ENCODE measurements around the gene WNT7B. TPM values are rescaled to one million over a fixed set of nuclear protein-coding genes. Genes with fewer than 3 reads are reported as not detected.
"Not testable (repeated sequence)": the region's sequence is repeated elsewhere in the genome, so short reads cannot be mapped to it uniquely, and the experiment has no call there.

Gene WNT7B
- polyA plus RNA-seq, 1 donor, result 7.5 TPM

- DNase-seq, result no peak
Observed at GRCh38 chr22:46008836-46009596, 32.1 kb upstream of the WNT7B start.

- no peak for DNase-seq
Observed at GRCh38 chr22:46008291-46008690, 31.3 kb upstream of the WNT7B start.

DNA sequence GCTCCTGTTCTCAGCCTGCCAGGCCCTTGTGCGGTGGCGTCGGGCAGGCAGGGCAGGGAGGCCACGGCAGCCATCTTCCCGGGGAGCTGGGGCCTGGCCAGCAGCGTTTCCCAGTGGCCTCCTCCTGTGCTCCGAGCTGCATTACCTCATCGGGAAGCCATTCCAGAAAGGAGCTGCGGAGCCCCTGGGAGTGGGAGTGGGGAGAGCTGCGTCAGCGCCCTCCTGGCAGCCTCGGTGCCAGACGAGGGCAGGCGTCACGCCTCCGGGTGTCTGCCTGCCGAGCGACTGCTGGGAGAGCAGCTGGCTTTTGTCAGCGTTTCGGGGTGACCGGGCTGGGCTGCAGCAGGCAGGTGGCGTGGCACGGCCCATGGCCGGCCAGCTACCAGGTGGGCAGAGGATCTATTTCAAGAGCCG is 30.9 kb upstream of the WNT7B start:
- peak; percentile 56 for DNase-seq

DNA sequence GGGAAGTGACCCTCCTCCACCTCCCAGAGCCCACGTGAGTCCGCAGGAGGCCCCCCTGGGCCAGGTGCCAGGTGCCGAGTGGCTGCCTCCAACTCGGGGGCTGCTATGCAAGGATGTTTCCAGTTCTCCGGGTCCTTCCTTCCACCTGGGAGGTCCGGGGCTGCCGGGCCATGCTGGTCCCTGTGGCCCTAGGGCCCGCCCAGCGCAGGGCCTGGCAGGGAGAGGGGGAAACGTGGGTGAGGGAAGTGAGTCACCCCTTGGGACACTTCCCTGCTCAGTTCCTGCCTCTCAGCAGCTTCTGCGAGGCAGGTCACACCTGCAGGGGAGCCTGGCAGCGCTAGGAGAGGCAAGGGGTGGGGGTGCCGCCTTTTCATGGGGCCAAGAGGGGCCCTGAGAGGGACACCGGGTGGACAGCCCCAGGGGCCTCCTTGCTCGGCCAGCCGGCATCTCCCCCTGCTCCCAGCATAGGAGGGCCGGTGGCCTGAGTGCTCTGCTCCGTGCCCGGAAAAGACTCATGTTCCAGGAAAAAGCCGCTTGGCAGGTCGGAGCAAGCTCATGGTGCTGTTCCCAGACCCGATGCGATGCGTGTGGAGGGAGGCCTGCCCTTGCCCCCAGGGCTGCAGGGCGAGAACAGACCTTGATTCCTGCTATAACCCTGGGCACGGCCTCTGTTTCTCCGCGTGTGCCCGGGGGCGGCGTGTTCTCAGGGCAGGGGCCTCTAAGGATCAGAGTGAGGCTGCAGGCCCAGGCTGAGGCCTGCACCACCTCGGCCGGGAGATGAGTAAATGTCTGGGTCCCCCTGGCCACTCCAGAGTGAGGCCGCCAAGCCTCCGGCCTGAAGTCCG is 30.3 kb upstream of the WNT7B start:
- DNase-seq, result no peak

DNA sequence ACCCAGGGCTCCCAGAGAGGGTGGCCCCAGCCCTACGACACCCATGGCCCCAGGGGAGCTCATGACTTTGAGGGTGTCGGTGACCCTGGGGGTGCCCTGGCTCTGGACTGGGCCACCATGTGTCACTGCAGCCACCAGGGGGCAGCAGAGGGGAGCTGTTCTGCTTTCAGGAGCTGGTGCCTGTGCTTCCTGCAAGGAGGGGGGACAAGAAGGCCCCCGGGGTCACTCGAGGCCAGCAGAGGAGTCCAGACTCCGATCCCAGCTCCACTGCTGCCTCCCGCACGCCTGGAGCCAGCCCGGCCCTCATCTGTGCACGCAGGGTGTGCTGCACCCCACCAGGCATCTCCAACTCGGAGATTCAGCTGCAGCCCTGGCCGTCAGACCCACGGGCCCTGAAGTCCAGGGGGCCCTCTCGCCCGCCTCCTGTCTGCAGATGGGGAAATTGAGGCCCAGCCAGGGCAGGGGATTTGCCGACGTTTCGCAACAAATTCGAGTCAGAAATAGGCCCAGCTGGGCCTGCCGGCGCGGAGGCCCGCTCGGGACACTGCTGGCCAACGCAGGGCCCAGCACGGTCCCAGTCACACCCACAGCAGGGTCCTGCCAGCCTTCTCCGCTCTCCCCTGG is 29.5 kb upstream of the WNT7B start:
- peak; percentile 84 for DNase-seq

- DNase-seq, result not testable (repeated sequence)
Observed at GRCh38 chr22:46005116-46005705, 28.2 kb upstream of the WNT7B start.

DNA sequence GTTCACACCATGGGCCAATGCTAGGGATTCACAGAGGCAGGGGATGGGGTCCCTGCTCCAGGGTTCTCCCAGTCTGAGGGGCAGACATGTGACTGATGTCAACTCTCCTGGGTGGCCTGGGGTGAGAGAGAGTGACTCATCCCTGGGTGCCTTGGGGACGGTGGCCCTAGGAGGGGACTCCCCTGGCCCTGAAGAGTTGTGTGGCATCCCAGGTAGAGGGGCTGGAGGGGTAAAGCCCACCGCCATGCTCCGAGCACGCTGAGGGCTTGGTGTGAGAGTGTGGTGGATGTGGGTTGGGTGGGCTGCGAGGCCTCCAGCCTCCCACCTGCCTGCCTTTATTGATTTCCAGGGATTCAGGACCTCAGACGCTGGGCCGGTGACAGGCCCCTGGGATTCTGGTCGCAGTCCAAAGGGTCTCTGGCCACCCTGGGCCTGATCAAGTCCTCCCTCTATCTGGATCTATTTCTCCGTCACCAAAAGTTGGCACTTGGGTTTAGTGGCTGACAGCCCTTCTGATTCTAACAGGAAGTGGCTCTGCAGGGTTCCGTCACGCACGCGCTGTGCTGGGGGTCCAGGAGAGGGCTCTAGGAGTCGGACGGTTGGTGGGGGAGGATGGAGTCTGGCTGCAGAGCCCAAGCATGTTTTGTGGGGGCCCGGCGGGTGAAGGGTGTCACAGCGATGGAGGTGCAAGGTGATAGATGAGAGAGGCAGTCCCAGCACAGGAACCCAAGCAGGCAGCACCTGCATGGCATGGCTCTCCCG is 27.3 kb upstream of the WNT7B start:
- no peak for DNase-seq

- no peak for DNase-seq
Observed at GRCh38 chr22:46003271-46004091, 26.5 kb upstream of the WNT7B start.

- no peak for DNase-seq
Observed at GRCh38 chr22:46002757-46003270, 25.9 kb upstream of the WNT7B start.

- DNase-seq, result no peak
Observed at GRCh38 chr22:46001426-46002106, 24.6 kb upstream of the WNT7B start.

GRCh38 chr22:46001046-46001425 is 24.1 kb upstream of the WNT7B start:
- no peak for DNase-seq

- DNase-seq, result no peak
Observed at GRCh38 chr22:46000081-46001027, 23.4 kb upstream of the WNT7B start.

- DNase-seq, result no peak
Observed at GRCh38 chr22:45999379-45999971, 22.5 kb upstream of the WNT7B start.

DNA sequence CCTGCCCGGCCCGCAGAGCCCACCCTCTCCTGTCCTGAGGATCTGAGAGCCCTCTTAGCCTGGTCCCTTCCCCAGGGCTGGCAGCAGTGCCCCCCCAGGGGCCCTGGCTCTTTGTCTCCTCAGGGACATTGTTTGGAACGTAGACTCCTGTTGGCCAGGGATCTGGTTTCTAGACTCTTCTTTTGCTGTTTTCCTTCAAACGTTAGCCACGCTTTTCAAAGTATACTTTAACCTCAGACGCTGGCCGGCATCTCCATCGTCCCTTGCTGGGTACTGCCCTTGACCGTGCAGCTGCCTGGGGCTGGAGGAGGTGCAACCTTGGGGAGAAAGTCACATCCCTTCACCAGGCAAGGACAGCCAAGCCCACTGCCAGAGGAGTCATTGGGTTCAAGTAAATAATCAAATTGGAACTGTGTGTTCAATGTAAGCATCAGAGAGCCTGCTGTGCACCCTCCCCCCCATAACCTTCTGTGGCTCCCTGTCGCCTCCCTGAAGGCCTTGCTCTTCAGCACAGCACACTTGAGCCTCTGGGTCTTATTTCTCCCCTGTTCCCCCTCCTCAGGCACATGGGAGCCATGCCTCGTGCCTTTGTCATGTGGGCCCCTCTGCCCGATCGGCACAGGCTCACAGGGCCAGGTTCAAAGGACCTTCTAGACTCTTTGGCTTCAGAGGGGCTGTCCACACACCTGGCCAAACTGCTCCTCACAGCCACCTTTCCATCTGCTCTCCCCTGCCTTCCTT is 21.8 kb upstream of the WNT7B start:
- no peak for DNase-seq

DNA sequence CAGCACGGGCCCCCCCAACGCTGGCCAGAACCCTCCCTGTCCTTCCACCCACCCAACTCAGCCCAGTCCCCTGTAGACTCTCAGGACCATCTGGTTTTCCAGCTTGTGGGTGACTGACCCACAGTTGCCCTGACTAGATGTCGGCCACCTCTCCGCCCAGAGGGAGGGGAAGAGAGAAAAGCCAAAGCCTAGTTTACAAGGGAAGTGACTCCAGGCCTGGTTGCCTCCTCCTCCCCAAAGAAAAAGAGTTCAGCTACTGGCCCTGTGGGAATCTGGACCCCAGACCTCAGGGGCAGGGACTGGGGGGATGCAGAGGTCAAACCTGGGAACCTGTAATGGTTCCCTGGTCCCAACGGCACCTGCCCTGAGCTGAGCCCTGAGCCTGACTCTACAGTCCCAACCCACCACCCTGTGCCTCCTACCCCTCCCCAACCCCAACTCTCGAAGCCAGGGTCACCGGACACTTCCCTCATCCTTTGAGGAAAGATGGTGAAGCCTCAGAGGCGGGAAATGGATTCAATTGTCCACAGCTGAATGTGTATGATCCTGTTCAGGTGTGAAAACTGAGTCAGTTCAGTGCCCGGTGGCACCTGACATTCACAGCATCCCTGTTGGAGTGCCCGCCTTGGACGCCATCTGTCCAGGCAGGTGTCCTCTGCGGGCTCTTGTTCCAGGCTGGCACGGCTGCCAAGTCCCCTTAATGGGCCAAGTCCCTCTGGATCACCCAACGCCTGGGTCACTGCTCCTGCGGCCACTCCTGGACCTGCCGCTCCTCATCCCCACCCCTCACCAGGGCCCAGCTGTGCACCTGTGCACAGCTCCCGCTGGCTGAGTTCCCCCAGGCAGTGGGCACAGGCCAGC is 21.0 kb upstream of the WNT7B start:
- no peak for DNase-seq

DNA sequence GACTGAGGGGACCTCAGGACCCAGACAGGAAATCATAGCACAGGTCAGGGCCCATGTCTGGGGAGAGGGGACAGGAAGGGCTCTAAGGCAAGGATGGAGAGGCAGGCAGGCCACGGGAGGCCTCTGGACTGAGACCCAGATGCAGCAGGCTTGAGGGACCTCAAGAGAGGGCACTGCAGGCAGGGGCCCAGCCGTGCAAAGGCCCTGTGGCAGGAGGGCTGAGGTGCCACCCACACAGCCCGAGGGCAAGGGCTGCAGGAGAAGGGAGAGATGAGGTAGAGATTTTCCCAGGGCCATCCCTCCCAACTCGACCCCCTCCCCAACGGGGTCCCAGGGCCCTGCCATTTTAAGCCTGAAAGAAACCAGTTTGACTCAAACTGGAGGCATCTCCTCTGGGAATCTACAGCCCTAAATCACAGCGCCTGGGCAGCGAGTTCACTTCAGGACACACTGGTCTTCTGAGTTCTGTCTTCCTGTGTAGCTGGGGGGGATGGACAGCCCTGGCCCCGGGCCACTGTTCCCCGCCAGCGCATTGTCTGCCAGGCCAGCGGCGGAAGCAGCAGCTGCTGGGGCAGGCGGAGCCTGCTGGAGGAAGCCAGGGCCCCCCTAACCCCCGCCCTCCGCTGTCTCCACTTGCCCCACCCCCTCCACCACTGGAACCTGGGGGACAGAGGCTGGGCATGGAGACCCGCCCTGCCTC is 20.3 kb upstream of the WNT7B start:
- peak; percentile 81 for DNase-seq
